ENCODE data around the gene NFKBIL1. TPM values are rescaled to one million over a fixed set of nuclear protein-coding genes. Genes with fewer than 3 reads are reported as not detected.

Gene NFKBIL1
- 15.2 and 45.0 TPM in 2 replicates for total RNA-seq

GRCh38 chr6:31546958-31547726 lies at the start of gene NFKBIL1:
NFKBIL1 (plus strand) TSS chr6:31547608; CDS start chr6:31547695, 87 bp downstream.

DNA sequence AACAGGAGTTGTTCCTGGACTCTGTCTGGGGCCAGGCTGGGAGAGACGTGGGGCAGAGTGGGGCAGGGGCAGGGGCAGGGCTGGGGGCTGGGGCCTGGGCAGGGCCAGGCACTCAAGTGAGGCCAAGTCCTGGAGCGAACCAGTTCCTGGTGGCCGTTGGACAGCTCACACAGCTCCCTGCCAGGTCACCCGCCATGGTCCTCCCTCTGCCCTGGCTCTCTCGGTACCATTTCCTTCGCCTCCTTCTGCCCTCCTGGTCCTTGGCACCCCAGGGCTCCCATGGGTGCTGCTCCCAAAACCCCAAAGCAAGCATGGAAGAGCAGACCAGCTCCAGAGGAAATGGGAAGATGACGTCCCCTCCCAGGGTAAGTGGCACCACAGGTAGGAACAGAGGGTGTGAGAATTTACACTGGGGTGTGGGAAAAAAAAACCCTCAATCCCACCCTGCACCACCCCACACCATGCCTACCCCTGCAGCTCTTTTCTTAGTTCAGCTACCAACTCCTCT lies 18.5 kb upstream of the NFKBIL1 start, which contains the start of gene MCCD1:
Gene MCCD1, plus strand, starts transcription at position 142 of the 508 bp plus-strand sequence. Its CDS starts 53 bp downstream, at position 195.

DNA sequence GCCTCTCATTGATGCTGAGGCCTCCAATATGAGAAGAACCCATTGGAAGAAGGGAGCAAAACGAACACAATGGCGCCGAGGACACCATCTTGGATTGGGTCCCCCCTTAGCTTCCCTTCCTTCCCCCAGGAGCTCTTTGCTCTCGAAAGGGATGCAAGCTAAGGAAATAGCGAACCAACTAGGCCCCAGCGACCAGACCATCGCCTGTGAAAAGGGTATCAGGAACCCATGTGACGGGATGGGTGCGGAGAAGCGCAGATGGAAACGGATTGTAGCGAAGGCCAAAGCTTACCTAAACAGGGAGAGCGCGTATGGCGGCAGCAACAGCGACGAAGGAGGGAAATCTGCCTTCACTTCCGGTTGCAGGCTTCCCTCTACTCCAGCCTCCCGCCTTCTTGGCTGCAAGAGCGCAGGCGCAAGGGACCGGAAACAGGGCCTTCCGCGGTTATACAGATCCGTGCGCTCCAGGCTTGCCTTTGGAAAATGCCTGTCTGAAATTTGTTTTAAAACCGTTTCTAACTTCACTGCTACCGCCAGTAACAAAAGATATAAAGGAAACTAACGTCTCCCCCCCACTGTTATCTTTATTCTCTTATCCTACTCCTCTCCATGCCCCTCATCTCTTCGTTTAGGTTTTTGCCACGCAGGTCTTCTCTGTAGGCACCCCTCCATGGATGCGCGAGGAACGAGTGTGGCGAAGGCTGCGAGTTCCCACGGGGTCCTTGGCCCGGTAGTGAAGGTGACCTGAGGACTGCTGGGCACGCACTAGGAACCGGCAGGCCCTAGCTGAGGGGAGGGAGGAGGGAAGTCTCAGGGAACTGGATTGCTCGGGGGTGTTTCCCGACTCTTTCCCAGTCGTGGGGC lies 5.5 kb upstream of the NFKBIL1 start, which contains the start of gene DDX39B:
Gene DDX39B, minus strand, starts transcription at position 346 of the 864 bp plus-strand sequence. CDS start 1,471 bp downstream, outside the sequence.

DNA sequence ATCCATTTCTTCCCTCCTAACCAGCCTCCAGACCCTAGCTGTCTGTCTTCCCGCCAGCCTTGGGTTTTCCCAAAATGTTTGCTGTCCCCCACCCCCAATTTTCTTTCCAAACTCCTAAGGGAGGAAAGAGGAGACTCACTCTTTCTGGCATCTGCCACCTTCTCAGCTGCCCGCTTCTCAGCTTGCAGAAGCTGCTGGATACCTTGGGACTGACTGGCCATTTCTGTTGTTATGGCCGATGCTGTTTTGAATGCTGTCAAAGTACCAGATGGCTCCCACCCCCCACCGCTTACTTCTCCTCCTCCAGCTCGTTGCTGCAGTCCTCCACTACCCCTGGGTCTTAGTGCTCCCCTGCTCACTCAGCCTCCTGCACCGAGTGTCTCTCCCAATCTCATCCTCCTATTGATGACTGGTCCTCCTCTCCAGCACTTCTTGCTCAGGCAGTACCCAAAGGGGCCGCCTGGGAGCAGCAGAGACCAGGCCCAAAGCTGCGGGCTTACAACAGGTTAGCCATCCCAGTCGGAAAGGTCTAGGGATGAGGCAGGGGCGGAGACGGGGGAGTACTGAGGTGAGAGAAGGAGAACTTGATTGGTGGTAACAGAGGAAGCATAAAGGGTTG lies 960 bp upstream of the NFKBIL1 start, which contains the start of gene ATP6V1G2:
Gene ATP6V1G2, minus strand, starts transcription at position 270 of the 619 bp plus-strand sequence. Its CDS starts 49 bp downstream, at position 221.

DNA sequence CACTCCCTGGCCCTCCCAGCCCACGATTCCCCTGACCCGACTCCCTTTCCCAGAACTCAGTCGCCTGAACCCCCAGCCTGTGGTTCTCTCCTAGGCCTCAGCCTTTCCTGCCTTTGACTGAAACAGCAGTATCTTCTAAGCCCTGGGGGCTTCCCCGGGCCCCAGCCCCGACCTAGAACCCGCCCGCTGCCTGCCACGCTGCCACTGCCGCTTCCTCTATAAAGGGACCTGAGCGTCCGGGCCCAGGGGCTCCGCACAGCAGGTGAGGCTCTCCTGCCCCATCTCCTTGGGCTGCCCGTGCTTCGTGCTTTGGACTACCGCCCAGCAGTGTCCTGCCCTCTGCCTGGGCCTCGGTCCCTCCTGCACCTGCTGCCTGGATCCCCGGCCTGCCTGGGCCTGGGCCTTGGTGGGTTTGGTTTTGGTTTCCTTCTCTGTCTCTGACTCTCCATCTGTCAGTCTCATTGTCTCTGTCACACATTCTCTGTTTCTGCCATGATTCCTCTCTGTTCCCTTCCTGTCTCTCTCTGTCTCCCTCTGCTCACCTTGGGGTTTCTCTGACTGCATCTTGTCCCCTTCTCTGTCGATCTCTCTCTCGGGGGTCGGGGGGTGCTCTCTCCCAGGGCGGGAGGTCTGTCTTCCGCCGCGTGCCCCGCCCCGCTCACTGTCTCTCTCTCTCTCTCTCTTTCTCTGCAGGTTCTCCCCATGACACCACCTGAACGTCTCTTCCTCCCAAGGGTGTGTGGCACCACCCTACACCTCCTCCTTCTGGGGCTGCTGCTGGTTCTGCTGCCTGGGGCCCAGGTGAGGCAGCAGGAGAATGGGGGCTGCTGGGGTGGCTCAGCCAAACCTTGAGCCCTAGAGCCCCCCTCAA lies 24.9 kb downstream of the NFKBIL1 start, which contains the start of gene LTA:
Gene LTA, plus strand, starts transcription at position 249 of the 871 bp plus-strand sequence. Its CDS starts 454 bp downstream, at position 703.

DNA sequence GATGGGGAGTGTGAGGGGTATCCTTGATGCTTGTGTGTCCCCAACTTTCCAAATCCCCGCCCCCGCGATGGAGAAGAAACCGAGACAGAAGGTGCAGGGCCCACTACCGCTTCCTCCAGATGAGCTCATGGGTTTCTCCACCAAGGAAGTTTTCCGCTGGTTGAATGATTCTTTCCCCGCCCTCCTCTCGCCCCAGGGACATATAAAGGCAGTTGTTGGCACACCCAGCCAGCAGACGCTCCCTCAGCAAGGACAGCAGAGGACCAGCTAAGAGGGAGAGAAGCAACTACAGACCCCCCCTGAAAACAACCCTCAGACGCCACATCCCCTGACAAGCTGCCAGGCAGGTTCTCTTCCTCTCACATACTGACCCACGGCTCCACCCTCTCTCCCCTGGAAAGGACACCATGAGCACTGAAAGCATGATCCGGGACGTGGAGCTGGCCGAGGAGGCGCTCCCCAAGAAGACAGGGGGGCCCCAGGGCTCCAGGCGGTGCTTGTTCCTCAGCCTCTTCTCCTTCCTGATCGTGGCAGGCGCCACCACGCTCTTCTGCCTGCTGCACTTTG lies 28.0 kb downstream of the NFKBIL1 start, which contains the start of gene TNF:
Gene TNF, plus strand, starts transcription at position 231 of the 567 bp plus-strand sequence. Its CDS starts 177 bp downstream, at position 408.

DNA sequence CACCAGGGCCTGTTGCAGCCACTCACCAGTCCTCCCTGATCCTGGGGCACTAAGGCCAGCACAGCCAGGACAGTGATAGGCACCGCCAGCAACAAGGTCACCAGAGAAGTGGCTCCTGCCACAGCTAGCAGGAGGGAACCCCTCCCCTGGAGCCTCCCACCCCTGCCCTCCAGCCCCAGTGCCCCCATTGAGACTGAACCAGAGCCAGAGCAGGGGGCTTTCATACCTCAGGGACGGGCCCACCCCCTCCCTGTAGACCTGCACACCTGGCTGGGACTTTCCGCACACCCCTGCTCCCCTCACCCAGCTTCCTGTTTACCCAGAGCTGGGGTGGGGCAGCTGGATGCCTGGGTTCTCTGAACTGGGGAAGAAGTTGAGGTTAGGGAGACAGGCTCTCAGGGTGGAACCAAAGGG lies 34.8 kb downstream of the NFKBIL1 start, which contains the start of gene LTB:
Gene LTB, minus strand, starts transcription at position 195 of the 414 bp plus-strand sequence. Its CDS starts 7 bp downstream, at position 188.

GRCh38 chr6:31586008-31586407 lies 38.6 kb downstream of the NFKBIL1 start, which contains the start of gene LST1:
LST1 (plus strand) TSS chr6:31586277; CDS start chr6:31587300, 1,023 bp downstream.

Other genes with a start within 250 kb of the NFKBIL1 start
- gene HLA-B, start 190.4 kb upstream of the NFKBIL1 start, total RNA-seq: 50.8 and 163 TPM in 2 replicates
- 29.4 and 71.7 TPM in 2 replicates for gene MICA, start 144.0 kb upstream of the NFKBIL1 start, total RNA-seq
- 7.5 and 28.2 TPM in 2 replicates for gene MICB, start 49.5 kb upstream of the NFKBIL1 start, total RNA-seq
- gene MCCD1, start 18.6 kb upstream of the NFKBIL1 start, total RNA-seq: not detected in 2 replicates
- 416 and 449 TPM in 2 replicates for gene DDX39B, start 5.6 kb upstream of the NFKBIL1 start, total RNA-seq
- gene ATP6V1G2, start 1.0 kb upstream of the NFKBIL1 start, total RNA-seq: 0.63 and 0.98 TPM in 2 replicates
- not detected in 2 replicates for gene LTA, start 24.7 kb downstream of the NFKBIL1 start, total RNA-seq
- 1.3 and 5.7 TPM in 2 replicates for gene TNF, start 28.0 kb downstream of the NFKBIL1 start, total RNA-seq
- 1.3 and 2.0 TPM in 2 replicates for gene LTB, start 34.8 kb downstream of the NFKBIL1 start, total RNA-seq
- gene LST1, start 38.7 kb downstream of the NFKBIL1 start, total RNA-seq: not detected in 2 replicates
- gene NCR3, start 45.4 kb downstream of the NFKBIL1 start, total RNA-seq: not detected in 2 replicates
- not detected in 2 replicates for gene AIF1, start 67.6 kb downstream of the NFKBIL1 start, total RNA-seq
- gene PRRC2A, start 73.1 kb downstream of the NFKBIL1 start, total RNA-seq: 145 and 181 TPM in 2 replicates
- gene BAG6, start 105.1 kb downstream of the NFKBIL1 start, total RNA-seq: 343 and 397 TPM in 2 replicates
- 2.8 and 5.2 TPM in 2 replicates for gene APOM, start 108.3 kb downstream of the NFKBIL1 start, total RNA-seq
- gene C6orf47, start 113.2 kb downstream of the NFKBIL1 start, total RNA-seq: 13.0 and 16.7 TPM in 2 replicates
- 10.1 and 12.8 TPM in 2 replicates for gene GPANK1, start 117.4 kb downstream of the NFKBIL1 start, total RNA-seq
- gene CSNK2B, start 118.5 kb downstream of the NFKBIL1 start, total RNA-seq: 302 and 333 TPM in 2 replicates
- gene LY6G5B, start 122.4 kb downstream of the NFKBIL1 start, total RNA-seq: 1.3 and 2.3 TPM in 2 replicates
- gene LY6G5C, start 133.5 kb downstream of the NFKBIL1 start, total RNA-seq: 0.65 TPM in 1 of 2 replicates, not detected in the other
- gene ABHD16A, start 155.7 kb downstream of the NFKBIL1 start, total RNA-seq: 31.6 and 46.3 TPM in 2 replicates
- not detected in 2 replicates for gene LY6G6F, start 159.3 kb downstream of the NFKBIL1 start, total RNA-seq
- not detected in 2 replicates for gene LY6G6D, start 167.7 kb downstream of the NFKBIL1 start, total RNA-seq
- not detected in 2 replicates for gene LY6G6C, start 174.1 kb downstream of the NFKBIL1 start, total RNA-seq
- gene MPIG6B, start 175.8 kb downstream of the NFKBIL1 start, total RNA-seq: not detected in 2 replicates
- 38.1 and 92.2 TPM in 2 replicates for gene DDAH2, start 181.7 kb downstream of the NFKBIL1 start, total RNA-seq
- gene CLIC1, start 188.9 kb downstream of the NFKBIL1 start, total RNA-seq: 577 and 1,120 TPM in 2 replicates
- gene MSH5, start 192.4 kb downstream of the NFKBIL1 start, total RNA-seq: 9.3 and 17.6 TPM in 2 replicates
- 1.0 and 5.7 TPM in 2 replicates for gene SAPCD1, start 215.0 kb downstream of the NFKBIL1 start, total RNA-seq
- 0.81 and 9.8 TPM in 2 replicates for gene VWA7, start 229.7 kb downstream of the NFKBIL1 start, total RNA-seq
- gene VARS1, start 248.1 kb downstream of the NFKBIL1 start, total RNA-seq: 85.2 and 165 TPM in 2 replicates